Chondrocyte (in vitro differentiated cells): ENCODE measurements around the gene PPP1R16B. TPM values are rescaled to one million over a fixed set of nuclear protein-coding genes. Genes with fewer than 3 reads are reported as not detected.

Experiments used
- DNase-seq: peaks from one replicate; pipeline ENCODE4 v3.0.0; 2021; ENCODE audit warnings: mixed read lengths, low spot score
- H3K27ac Mint-ChIP-seq: one replicate; pipeline ENCODE4 v1.8.0; 2021; ENCODE audit warnings: mild to moderate bottlenecking, moderate library complexity, mixed read lengths; ENCODE audit not compliant: unreplicated experiment
- H3K27me3 Mint-ChIP-seq: 2 replicates; pipeline ENCODE4 v1.8.0; 2021; ENCODE audit warnings: low read depth, mixed read lengths
- H3K36me3 Mint-ChIP-seq: 2 replicates; pipeline ENCODE4 v1.8.0; 2021; ENCODE audit warnings: low read depth, mixed read lengths
- H3K4me1 Mint-ChIP-seq: 2 replicates; pipeline ENCODE4 v1.8.0; 2021; ENCODE audit warnings: low read depth, mild to moderate bottlenecking, mixed read lengths
- H3K4me3 Mint-ChIP-seq: one replicate; pipeline ENCODE4 v1.8.0; 2021; ENCODE audit warnings: mild to moderate bottlenecking, moderate library complexity, mixed read lengths; ENCODE audit not compliant: unreplicated experiment
- H3K9me3 Mint-ChIP-seq: 2 replicates; pipeline ENCODE4 v1.8.0; 2021; ENCODE audit warnings: low read depth, mixed read lengths
- total RNA-seq: library from RNA; stranded (reverse); gene quantifications from 3 replicates; pipeline ENCODE4 v1.2.1, GENCODE V29; 2021
- TF ChIP-seq, protein P1 (sequence below): fragments of 200-600 bp; sonication (generic); IDR thresholded peaks from 2 replicates; pipeline ENCODE4 v1.5.0; 2021; ENCODE audit warnings: antibody characterized with exemption, mild to moderate bottlenecking, moderate library complexity

The PPP1R16B gene
- total RNA-seq, 1 donor from 2014 or later = not detected

DNA sequence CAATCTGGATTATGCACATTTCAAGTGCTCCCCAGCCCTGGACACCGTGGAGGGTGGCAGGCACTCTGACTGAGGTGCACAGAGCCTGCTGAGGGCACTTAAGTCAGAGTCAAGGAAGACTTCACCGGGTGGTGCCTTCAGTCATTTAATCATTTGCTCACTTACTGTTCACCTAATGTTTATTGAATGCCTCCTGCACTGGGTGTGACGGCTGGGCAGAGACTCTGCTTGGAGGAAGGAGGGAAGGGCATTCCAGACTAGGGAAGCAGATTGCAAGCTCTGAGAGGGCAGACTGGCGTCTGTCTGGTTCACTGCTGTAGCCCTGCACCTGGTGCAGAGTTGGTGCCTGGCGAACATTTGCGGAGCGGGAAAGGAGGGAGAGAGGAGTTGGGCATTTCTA lies 66.5 kb downstream of the PPP1R16B start:
- H3K4me1 Mint-ChIP-seq = no peaks in the 10 kb centered on the region

DNA sequence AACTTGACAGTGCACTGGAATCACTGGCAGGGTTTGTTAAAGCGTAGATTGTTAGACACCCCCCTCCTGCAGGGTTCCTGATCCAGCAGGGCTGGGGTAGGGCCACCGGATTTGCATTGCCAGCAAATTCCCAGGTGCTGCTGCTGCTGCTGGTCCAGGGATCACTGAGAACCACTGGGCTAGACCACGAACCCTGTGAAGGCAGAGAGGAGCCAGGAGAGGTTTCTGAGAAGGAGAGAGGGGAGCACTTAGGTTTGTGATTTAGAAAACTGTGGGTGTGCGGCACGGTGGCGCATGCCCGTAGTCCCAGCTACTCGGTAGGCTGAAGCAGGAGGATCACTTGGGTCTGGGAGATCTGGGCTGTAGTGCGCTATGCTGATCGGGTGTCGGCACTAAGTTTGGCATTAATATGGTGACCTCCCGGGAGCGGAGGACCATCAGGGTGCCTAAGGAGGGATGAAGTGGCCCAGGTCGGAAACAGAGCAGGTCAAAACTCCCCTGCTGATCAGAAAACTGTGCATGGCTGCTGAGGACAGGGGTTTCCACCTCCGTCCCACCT lies 67.1 kb downstream of the PPP1R16B start:
- Mint-ChIP-seq H3K9me3 (peaks cover 4% of the 10 kb centered on the region), H3K27ac (no peak overlapping the region), H3K4me1 (no peaks in the 10 kb centered on the region), H3K36me3 (no peaks in the 10 kb centered on the region), H3K27me3 (peaks cover 43% of the 10 kb centered on the region), H3K4me3 (no peak overlapping the region)
- no peak for DNase-seq
- TF ChIP-seq, protein P1, sequence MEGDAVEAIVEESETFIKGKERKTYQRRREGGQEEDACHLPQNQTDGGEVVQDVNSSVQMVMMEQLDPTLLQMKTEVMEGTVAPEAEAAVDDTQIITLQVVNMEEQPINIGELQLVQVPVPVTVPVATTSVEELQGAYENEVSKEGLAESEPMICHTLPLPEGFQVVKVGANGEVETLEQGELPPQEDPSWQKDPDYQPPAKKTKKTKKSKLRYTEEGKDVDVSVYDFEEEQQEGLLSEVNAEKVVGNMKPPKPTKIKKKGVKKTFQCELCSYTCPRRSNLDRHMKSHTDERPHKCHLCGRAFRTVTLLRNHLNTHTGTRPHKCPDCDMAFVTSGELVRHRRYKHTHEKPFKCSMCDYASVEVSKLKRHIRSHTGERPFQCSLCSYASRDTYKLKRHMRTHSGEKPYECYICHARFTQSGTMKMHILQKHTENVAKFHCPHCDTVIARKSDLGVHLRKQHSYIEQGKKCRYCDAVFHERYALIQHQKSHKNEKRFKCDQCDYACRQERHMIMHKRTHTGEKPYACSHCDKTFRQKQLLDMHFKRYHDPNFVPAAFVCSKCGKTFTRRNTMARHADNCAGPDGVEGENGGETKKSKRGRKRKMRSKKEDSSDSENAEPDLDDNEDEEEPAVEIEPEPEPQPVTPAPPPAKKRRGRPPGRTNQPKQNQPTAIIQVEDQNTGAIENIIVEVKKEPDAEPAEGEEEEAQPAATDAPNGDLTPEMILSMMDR = no peak

More for the DNA sequence above, 66.5 kb downstream of the PPP1R16B start:
- TF ChIP-seq, protein P1 = no peak
- H3K27ac Mint-ChIP-seq = no peak overlapping the region
- H3K4me3 Mint-ChIP-seq = no peak overlapping the region
- no peaks in the 10 kb centered on the region for H3K36me3 Mint-ChIP-seq
- peaks cover 41% of the 10 kb centered on the region for H3K27me3 Mint-ChIP-seq
- peaks cover 2% of the 10 kb centered on the region for H3K9me3 Mint-ChIP-seq
- no peak for DNase-seq

DNA sequence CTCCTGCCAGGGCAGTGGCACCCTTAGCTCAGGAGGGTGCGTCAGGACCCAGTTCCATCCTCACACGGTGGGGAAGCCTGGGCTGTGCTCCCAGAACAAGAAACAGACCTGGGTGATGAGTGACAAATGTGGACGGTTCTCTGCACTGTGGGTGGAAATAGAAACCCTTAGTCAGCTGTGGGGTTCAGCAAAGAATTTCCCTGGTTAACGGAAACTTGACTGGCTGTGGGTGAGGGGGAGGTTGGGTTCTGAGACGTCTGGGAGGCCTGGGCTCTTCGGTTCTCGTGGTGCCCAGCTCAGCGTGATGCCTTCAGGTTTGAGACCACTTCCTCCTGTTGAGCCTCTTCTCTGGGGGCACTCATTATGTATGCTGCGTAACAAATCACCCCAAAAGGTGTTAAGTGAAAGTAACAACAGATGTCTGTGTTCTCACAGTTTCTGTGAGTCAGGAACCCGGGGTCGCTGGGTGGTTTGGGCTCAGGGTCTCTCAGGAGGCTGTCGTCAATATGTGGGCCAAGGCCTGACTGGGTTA lies 67.6 kb downstream of the PPP1R16B start:
- Mint-ChIP-seq H3K9me3 (peaks cover 6% of the 10 kb centered on the region), H3K27me3 (peaks cover 45% of the 10 kb centered on the region), H3K27ac (no peak overlapping the region), H3K4me3 (no peak overlapping the region), H3K4me1 (no peaks in the 10 kb centered on the region), H3K36me3 (no peaks in the 10 kb centered on the region)
- TF ChIP-seq, protein P1 = no peak
- no peak for DNase-seq

DNA sequence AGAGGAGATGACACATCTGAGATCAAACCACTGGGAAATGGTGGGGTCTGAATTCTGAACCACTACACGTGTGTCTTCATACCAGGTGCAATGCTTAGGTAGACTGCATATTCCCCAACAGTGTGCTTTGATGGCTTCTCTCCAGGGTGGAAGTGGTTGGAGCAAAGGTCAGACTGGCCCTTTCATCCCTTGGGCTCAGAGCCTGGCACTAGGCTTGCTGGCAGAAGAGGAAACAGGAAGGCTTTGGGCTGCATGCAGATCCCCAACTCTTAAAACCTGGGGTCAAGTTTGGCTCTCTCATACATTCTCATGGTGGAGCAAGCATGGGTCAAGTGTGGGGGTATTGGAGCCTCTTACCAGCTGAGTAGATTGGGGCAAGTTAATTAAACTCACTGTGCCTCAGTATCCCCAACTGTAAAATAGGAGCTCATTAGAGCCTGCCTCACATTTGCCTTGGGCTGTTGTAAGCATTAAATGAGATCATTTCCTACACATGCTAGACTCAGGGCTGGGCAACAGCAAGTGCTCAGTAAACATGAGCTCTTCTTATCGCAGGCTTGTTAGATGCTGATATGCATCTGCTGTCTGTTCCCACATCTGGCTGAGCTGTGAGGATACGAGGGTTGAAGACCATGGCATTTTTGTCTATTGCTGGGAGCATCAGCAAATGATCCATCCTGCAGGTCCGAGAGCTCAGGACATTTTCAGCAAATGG lies 69.1 kb downstream of the PPP1R16B start:
- DNase-seq = no peak
- no peaks in the 10 kb centered on the region for H3K4me1 Mint-ChIP-seq
- H3K9me3 Mint-ChIP-seq = peaks cover 3% of the 10 kb centered on the region
- H3K27me3 Mint-ChIP-seq = peaks cover 55% of the 10 kb centered on the region
- H3K36me3 Mint-ChIP-seq = no peaks in the 10 kb centered on the region
- TF ChIP-seq, protein P1 = no peak
- H3K27ac Mint-ChIP-seq = no peak overlapping the region
- no peak overlapping the region for H3K4me3 Mint-ChIP-seq

DNA sequence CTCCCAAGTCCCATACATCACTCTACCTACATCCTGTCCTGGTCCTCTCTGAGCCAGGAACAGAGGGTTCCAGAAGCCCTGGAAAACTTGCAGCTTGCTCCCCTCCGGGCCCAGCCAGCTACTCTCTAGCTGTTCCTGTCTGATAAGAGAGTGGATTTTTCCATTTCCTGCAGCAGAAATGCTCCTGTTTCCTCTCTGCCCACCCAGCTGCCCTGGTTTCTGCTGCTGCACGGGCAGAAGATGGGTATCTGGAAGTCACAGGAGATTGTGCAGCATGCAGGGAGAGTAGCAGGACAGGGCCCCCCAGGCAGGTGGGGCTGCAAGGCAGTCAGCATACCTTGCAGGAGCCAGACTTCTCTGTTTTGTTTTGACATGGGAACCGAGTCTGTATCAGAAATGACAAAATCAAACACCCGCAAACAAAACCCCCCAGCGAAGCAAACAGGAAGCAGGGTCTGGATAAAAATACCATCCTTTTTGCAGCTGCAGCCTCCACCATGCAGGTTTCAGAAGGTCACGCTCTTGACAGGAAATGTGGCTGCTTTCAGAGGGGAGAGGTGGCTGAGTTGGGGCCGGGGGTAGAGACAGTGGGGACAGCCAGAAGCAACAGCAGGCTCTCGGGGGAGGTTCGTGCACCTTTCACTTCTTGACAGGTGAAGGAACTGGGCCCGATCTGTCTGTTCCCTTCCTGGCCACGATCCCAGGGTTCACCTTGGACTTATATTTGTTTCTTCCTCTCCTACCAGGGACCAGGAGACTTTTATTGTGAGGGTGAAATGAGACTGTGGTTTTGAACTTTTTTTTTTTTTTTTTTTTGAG lies 69.9 kb downstream of the PPP1R16B start:
- no peaks in the 10 kb centered on the region for H3K4me1 Mint-ChIP-seq
- peaks cover 3% of the 10 kb centered on the region for H3K9me3 Mint-ChIP-seq
- peaks cover 60% of the 10 kb centered on the region for H3K27me3 Mint-ChIP-seq
- no peak overlapping the region for H3K27ac Mint-ChIP-seq
- no peaks in the 10 kb centered on the region for H3K36me3 Mint-ChIP-seq
- H3K4me3 Mint-ChIP-seq = no peak overlapping the region
- TF ChIP-seq, protein P1 = no peak
- no peak for DNase-seq
